HG03439 (cell line): Measurements from ENCODE around the gene SLC38A2.
A peak's percentile ranks its signal among the peaks of the same experiment; 100 is the strongest.

ENCODE experiments used
- ATAC-seq: cut with Tn5 transposase; IDR thresholded peaks from one replicate; pipeline ENCODE4 v1.9.1; 2021; ENCODE audit warnings: mild to moderate bottlenecking, moderate library complexity; ENCODE audit not compliant: unreplicated experiment

Gene SLC38A2

DNA sequence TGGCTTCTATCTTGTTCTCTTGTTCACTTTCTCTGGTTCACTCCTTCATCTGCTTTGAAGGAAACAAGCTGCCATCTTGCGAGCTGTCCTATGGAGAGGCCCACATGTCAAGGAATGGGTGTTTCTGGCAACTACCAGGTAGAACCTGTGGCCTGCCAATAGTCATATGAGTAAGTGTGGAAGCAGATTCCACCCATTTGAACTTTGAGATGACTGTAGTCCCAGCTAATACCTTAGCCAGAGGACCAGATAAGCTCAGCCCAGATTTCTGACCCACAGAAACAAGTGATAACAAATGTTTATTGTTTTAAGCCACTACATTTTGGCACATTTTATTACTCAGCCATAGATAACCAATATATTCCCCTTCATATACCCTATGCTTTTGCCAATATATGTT, 4.0 kb upstream of the SLC38A2 start:
- ATAC-seq: no peak

DNA sequence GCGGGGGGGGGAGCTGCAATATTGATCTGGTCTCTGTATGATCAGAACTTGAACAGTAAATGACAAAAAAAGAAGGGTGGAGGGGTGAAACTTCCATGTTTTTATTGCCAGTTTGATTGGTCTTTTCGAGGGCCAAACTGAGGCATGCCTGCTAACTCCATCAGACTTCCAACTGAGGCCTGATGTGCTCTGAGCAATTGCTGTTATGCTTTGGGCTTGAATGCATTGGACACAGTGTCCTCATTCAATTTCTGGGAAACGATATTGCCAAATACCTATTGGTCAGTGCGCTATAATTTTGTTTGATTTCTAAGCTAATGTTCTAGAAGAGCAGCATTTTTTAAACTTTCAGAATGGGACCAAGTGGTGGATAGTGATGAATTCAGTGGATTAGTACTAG, 2.1 kb upstream of the SLC38A2 start:
- no peak for ATAC-seq

DNA sequence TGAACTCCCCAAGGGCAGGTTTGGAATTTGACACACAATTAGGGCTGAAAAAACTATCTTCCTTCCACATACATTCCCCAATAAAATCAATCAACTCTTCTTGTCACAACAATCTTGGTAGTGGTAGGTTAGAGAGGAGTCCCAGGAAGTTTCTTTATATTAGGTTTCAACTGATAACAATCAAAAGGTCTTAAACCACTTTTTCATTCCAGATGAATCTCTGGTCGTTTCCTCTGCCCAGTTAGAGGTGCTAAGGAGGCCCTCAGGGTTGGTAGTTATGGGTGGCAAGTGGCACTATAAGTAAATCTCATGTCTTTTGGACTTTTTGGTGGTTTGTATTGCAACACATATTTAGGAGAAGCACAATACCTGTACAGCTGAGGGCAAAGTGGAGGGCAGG, 1.7 kb upstream of the SLC38A2 start:
- ATAC-seq: no peak

DNA sequence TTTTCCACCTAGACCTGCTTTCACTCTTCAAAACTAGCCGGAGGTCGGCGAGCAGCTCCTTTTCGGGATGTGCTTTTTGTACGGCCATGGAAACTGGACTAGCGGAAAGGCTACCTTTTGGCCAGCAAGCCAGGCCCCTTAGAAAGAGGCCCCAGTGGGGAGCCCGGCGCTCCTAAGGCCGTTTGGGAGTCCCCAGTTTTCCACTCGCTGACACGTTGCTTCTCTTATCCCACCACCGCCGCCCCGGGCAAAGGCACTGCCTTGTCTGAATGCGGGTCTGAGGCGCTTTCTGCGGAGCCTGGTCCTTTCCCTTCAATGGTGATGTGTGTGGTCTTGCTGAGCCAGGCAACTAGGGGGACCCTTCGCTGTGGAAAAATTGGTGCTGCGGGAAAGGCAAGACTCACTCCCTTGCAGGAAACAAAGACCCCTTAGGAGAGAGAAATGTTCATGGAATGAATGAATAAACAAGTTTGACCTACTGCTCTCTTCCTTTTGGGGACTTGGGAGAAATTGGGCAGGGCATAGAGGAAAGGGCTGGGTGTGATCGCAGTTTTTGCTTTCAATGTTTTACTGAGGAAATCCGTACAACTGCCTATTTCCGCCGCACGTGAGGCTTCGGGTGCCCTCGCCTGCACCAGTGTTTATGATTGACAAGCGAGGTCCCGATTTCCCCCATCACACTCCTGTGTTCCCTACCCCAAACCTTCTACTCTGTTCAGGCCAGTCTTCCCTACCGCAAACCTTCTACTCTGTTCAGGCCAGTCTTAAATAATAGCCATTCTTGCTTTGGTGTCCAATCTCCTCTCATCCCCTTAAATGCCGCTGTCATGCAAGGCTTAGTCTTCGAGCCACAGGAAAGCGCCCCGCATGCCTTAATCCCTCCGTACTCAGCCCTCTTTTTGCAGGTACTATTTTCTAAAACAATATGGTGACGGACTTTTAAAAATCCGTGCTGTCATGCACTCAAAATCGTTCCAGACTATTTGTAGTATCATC, 1.0 kb upstream of the SLC38A2 start:
- no peak for ATAC-seq

DNA sequence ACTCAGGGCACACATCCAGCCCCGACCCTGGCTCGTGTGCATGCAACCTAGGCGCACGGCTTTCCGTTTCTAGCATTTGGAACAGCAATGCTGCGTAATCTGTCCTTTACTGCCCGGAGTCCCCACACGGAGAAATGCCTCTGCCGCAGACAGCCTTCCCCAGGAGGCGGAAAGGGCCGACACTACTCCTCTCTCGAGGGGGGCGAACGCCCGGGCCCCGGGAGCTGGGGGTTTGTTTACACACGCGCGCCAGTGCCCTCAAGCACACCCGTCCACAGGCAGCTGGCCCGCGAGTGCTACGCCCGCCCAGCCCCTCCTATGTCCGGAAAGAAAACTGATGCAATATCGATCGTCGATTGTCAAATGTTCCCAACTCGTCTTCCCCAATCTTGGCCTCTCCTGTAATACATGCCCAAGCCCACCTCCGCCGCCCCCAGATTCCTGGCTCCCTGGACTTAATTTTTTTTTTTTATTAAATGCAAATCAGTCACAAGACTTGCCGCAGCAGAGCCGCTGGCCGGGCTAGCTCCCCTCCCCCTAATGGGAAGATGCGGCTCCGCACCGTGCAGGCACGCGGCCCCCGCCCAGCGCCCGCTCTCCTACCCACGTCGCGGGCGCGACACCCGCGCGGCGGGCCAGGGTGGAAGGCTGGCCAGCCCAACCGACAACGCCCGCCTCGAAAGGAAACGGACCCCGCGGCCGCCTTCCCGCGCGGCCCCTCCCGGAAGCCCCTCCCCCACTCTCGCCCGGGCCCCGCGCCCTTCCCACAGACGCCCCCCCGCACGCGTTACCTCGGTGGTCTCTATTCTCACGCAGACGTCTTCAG, 642 bp downstream of the SLC38A2 start:
- ATAC-seq: peak; percentile 27

DNA sequence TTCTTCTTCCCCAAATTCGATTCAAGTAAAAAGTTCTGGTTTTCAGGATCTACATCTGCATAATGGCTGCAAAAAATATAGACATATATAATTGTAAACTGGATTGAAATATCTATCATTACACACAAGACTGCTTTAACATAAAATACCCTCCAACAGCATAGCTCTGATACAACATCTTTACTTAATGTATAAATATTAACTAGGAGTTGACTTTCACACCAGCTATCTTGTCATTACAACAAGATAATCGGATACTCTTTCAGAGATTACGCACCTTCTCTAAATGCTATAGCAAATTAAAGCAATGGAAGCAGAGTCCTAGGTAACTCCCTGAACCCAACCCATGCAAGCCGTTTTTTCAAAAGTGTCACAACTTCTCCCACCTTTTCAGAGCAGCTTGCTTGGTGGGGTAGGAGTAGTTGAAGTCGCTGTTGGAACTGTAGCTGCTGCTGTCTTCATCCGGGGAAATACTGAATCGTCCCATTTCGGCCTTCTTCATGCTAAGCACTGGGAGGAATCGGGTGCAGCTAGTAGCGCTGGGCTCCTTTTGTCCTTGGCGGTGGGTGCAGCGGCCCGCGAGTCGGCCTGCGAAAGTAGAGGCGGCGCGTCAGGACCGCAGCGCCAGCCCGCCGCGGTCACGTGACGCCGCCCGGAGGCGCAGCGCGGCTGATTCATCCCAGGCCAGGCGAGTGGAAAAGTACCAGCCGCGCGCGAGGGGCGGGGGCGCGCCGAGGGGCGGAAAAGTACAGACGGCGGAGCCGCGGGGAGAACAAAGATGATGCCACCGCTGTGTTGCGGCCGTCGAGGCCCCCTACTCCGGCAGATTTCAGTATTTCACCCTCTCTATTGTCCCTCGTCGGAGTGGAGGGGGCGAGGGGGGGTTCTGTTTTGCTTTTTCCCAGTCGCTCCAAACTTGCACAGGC, 1.5 kb downstream of the SLC38A2 start:
- peak; percentile 57 for ATAC-seq

DNA sequence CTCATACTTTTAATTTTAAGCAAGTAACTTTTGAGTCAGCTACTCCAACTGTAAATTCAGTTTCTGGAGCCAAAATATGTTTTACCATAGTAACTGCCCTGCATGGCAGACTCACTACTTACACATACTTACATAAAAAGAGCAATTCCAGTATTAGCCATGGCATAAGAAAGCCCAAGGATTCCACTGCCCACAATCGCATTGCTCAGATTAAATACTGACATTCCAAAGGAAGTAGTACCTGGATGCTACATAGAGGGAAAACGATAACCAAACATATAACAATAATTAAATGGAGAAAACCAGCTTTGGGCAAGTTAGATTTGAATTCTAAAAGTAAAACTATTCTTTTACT, 2.2 kb downstream of the SLC38A2 start:
- ATAC-seq: no peak

DNA sequence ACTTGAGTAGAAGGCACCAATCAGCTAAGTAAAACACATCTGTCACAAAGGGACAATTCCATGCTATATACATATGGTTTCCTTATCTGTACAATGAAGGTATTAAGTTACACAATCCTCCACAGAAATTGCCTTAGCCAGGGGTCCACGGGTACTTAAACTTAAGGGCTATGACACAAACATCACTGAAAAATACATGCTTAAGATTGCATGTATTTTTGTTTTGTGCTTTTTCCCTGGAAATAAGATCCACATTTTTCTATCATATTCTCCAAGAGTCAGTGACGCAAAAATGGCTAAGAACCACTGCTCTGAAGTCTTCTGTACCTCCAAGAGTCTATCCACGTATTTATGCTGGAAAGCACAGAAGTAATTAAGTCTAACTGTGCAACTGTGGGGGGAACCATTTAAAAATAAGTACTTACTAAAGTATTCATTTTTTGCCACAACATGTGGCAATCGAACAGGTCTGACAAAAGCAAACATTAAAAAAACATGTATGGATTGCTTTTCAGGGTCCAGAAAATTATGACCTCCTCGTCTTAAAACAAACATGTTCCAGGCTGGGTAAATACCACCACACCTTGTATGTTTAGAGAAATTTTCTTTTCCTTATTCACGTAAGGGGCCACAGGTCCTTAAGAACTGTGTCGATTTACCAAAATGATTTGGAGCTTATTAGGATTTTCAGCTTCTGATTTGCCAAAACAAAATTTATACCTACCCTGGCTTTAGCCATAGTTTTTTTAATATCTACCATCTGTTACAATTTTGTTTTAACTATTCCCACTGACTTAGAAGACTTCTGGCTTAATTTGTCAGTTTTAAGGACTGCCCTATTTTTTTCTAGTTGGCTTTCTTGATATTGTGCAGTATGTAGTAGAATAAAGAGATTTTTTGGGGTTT, 2.8 kb downstream of the SLC38A2 start:
- ATAC-seq: no peak

DNA sequence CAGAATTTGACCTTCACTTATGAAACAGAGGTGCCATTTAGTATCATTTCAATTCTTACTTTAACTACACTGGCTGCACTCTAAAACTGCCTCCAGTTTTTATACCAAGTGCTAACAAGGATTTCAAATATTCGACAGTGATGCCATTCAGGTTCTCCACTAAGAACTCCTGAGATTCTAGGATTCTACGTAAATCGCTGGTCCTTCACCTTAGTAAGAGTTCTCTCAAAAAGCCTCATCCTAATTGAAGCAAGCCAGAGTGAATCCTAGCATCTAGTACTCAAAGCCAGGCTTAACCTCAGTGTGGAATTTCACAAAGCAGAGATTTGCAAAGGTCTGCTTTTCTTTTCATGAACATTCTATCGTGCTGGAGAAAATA, 3.5 kb downstream of the SLC38A2 start:
- no peak for ATAC-seq

DNA sequence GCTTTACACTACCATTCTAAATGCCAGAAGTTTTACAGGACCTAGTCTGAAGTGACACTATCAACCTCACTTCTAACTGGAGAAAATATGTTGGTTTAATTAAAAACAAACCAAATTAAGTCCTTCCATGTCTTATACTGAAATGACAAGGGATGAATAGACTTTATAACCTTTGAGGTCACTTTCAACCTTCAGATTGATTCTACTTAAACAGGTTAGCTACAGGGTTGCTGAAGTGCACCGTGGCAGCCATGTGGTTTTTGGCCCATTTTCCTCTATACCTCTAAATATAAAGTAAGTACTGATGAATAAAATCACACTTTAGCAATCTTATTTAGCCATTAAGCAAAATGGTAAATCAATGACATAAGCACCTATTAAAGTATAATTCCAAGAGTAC, 3.9 kb downstream of the SLC38A2 start:
- no peak for ATAC-seq

DNA sequence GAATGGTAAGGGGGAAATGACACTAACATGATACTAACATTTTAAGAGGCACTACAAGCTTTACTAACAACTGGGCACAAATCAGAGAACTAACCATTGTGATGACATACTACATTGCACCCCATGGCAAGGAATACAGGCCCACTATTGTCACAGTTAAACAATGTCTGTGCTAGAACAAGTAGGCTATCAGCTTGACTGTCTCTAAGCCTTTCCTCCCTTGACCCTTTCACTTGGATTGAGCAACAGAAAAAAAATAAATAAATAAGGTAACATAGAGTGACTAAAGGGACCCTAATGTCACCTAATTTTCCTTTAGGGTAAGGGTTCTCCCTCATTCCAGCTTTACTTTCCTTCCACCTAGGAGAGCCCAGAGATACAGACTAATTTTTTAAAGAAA, 4.4 kb downstream of the SLC38A2 start:
- ATAC-seq: no peak

DNA sequence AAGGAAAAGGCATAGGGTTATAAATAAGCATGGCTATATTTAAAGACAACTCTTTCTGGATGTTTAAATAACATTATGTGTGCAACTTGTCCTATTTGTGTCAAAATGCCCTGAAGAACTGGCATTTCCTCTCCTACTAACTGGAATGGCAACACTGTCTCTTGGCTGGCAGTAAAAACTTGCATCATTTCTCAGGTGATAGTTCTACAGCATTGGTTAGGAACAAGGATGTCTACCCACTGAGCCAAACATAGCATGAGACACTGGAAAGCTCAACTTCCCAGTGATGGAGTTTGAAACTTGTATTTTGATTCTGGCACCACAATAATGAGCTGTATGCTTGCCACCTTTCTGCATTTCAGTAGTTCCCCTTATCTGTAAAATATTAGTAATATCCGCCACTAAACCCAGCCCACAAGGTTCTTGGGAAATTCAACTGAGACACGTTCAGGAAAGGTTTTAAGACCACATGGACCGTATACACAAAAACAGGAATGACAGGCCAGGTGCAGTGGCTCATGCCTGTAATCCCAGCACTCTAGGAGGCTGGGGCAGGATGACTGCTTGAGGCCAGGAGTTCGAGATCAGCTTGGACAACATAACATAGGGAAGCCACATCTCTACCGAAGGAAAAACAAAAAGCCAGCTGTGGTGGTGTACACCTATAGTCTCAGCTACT, 5.1 kb downstream of the SLC38A2 start:
- ATAC-seq: no peak

DNA sequence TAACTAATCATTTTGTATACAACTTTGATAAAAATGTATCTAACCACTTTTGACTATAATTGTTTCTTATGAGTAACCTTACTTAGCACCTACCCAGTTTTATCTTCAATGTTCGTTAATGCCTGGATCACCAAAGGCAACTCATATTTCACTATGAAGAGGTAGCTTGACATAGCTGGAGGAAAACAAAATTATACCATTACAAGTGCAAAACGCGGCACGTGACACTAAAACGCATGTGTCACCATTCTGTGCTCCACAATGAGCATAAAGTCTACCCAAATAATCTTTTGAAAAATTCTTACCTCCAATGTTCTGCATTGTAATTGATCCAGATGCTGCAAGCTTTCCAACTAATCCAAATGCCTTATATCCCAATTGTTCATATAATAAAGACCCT, 5.8 kb downstream of the SLC38A2 start:
- ATAC-seq: no peak

DNA sequence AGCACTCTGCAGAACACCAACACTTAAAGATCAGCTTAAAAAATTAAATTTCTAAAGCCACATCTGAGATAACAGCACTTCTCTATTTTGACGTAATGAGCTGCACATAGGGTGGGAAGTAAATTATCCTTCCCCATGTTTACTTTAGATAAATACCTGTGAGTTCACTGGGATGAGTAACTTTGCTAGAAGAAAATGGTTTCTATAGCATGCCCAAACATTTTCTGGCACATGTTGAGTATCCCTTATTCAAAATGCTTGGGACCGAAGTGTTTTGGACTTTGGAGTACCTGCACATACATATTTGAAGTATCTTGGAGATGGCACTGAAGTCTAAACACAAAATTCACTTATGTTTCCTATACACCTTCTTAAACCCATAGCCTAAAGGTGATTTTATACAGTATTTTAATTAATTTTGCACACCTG, 6.6 kb downstream of the SLC38A2 start:
- ATAC-seq: no peak

DNA sequence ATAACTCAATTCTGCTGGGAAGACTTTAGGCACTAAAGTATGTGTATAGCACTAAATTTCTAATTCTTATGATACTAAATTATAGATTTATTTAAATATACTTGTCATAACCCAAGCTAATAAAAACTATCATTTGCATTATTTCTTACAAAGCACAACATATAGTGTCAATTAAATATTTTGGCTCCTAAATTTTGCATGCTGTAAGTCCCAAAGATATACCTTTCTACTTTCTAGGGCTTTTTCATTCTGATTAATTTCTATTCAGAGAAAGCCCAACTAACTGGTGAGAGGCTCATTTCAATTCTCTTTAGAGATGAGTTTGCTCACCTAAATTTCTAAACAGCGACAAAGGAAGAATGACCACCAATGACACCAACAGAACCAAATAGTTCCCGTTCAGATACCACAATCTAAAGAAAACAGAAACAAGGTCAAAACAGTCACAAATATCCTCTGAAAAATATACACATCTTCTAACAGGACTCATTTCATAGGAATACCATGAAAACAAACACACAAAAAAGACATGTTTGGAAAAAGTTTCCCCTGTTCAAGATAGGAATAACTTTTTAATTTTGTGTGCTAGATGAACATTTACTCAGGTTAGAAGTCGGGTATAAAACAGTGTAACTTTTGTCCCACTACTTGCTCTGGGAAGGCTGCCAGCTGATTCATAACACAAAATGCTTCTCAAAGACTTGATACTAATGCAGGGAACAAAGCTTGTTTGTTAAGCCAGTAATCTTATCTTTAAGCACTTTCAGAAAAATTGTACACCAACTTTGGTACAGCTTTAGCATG, 7.6 kb downstream of the SLC38A2 start:
- no peak for ATAC-seq

DNA sequence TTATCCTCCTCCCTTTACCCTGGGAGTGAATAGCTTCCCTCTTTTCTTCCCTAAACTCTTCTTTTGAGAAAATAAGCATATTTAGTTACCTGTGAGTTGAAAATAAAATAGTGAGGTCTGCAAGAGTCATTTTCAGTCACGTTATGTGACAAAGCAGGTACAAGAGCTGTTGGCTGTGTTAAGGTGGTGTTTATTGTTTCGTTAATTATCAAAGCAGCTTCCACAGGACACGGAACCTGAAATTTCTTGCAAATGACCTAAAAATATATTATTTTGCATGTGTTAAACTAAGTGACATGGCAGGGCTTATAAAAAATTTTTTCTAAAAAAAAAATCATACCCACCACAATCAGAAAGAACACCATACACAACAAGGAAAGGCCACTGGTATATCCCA, 8.3 kb downstream of the SLC38A2 start:
- ATAC-seq: no peak

DNA sequence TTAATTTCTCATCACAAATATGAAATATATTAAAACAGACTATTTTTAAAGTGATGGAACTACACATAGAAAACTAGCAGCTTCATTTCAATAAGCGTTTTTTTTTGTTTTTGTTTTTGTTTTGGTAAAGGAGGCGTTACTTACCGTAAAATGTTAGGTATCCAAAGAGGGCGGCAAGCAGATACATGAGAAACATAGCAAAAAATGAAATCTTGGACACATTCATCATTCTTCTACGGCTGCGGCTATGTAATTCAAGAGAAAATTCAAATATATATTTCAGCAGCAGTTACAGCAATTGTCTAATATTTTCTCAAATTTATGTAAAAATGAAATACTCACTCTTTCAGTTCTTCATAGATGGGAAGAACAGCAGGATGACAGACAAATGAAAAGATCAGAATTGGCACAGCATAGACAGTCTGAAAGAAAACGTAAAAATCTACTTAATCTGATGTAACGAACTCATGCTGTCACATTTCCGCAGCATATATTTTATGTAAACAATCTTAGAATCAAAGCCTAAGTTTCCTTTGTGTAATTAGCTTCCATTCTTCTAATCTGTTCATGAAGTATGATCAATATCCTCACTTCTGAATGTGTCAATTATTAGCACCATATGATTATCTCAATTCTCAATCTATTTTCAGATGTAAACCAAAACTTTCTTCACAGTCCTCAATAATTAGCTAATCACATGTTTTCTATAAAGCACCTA, 8.8 kb downstream of the SLC38A2 start:
- no peak for ATAC-seq
